ENCODE measurements around the gene GALNT1.

GRCh38 chr18:35714539-35714938 is 133.0 kb downstream of the GALNT1 start:
- TF ChIP-seq CTCF (IDR thresholded peaks at IDR 0.05) (no peak), POLR2A (IDR thresholded peaks at IDR 0.05) (no peak), EP300 (IDR thresholded peaks at IDR 0.05) (no peak)
